Esophagus squamous epithelium (tissue), 5 donors: Measurements from ENCODE around the gene FAM120B. TPM values are rescaled to one million over a fixed set of nuclear protein-coding genes. Genes with fewer than 3 reads are reported as not detected.

ENCODE experiments used
- DNase-seq: peaks from one replicate; lab custom pipeline; 2025; lab: John Stamatoyannopoulos, UW
- H3K27ac ChIP-seq, 4 donors: fragments of 200-600 bp; sonication (generic); one replicate each; pipeline ENCODE4 v1.5.1; 2016 to 2019; ENCODE audit warnings: mild to moderate bottlenecking in 1 of 4
- H3K27me3 ChIP-seq, 4 donors: fragments of 200-600 bp; sonication (generic); 1 replicate in 3 of 4; 2 replicates in 1 of 4; pipeline versions ENCODE4 v1.5.1 to v1.6.0; 2017 to 2021; ENCODE audit warnings: antibody characterized with exemption in 1 of 4
- H3K36me3 ChIP-seq, 3 donors: fragments of 200-600 bp; sonication (generic); one replicate each; pipeline ENCODE4 v1.5.1; 2016 to 2019
- H3K4me1 ChIP-seq, 3 donors: fragments of 200-600 bp; sonication (generic); one replicate each; pipeline ENCODE4 v1.5.1; 2017 to 2019
- H3K4me3 ChIP-seq, 4 donors: fragments of 200-600 bp; sonication (generic); 1 replicate in 3 of 4; 2 replicates in 1 of 4; pipeline ENCODE4 v1.5.1; 2016 to 2019; ENCODE audit warnings: mild to moderate bottlenecking in 2 of 4, moderate library complexity in 1 of 4
- H3K9me3 ChIP-seq, 3 donors: fragments of 200-600 bp; sonication (generic); one replicate each; pipeline ENCODE4 v1.5.1; 2016 to 2019
- CTCF ChIP-seq, 6 experiments: fragments of 450-650 bp in 4 of 6; fragments of 200-600 bp in 2 of 6; sonication (generic) in 2 of 6; IDR thresholded peaks; one replicate each; pipeline ENCODE4 v1.5.1; 2016 to 2019; ENCODE audit warnings: antibody characterized with exemption in 6 of 6, mild to moderate bottlenecking in 4 of 6, moderate library complexity in 4 of 6
- POLR2A ChIP-seq, 4 donors: fragments of 450-650 bp; IDR thresholded peaks; one replicate each; pipeline ENCODE4 v1.6.1; 2017; ENCODE audit warnings: antibody characterized with exemption in 4 of 4, mild to moderate bottlenecking in 4 of 4, moderate library complexity in 3 of 4
- WGBS, 2 donors: methylation state at CpG; one replicate each; pipeline ENCODE4 v1.1.5; 2018; 5-methylcytosine and 5-hydroxymethylcytosine counted together
- intact Hi-C: fragments of 100-400 bp; cut with DNase I; formaldehyde crosslinking; loops from one replicate; pipeline ENCODE4 v1.15.0; 2022
- total RNA-seq, 4 donors: library from RNA; depleted of rRNA; stranded (reverse); fragments of >200 nt; gene quantifications; one replicate each; pipeline ENCODE4 v1.1.0, GENCODE V29; 2016
- donor health status: DM: yes; HTN: yes; CAD: no.

Gene FAM120B
- total RNA-seq, 4 donors from 2014 or later: 8.4 to 25.6 (median 12.9) TPM

GRCh38 chr6:170292111-170292406 lies 14.5 kb upstream of the FAM120B start:
- Histone ChIP-seq H3K4me1 (peaks cover 49 to 95% (median 61%) of the 10 kb centered on the region in 3 donors), H3K27ac (peak overlapping the region; percentile 76 to 93 (median 86)), H3K4me3 (peak overlapping the region in 3 of 4 donors; percentile 68 to 79 (median 75)), H3K36me3 (peaks cover 0 to 5% (median 0%) of the 10 kb centered on the region in 3 donors), H3K9me3 (no peaks in the 10 kb centered on the region), H3K27me3 (peaks cover 5 to 100% (median 12%) of the 10 kb centered on the region in 4 donors)
- no peak for TF ChIP-seq CTCF (IDR thresholded peaks at IDR 0.05)
- TF ChIP-seq POLR2A (IDR thresholded peaks at IDR 0.05): no peak
- intact Hi-C loops: no loop called here
- no peak for DNase-seq
- 2 to 6% methylated on average over 8 to 9 of the region's 11 CpGs for WGBS, 2 donors

GRCh38 chr6:170292407-170293158 lies 14.0 kb upstream of the FAM120B start:
- H3K27me3 ChIP-seq: peaks cover 5 to 100% (median 13%) of the 10 kb centered on the region in 4 donors
- peak overlapping the region; percentile 76 to 93 (median 86) for H3K27ac ChIP-seq
- H3K9me3 ChIP-seq: no peaks in the 10 kb centered on the region
- peaks cover 49 to 92% (median 56%) of the 10 kb centered on the region in 3 donors for H3K4me1 ChIP-seq
- WGBS, 2 donors: 16 to 24% methylated on average over 10 to 12 of the region's 13 CpGs
- TF ChIP-seq CTCF (IDR thresholded peaks at IDR 0.05) (peak; percentile 8 to 27 (median 24)), POLR2A (IDR thresholded peaks at IDR 0.05) (no peak)
- no peaks in the 10 kb centered on the region for H3K36me3 ChIP-seq
- no peak for DNase-seq
- intact Hi-C loops: no loop called here
- peak overlapping the region in 3 of 4 donors; percentile 68 to 79 (median 75) for H3K4me3 ChIP-seq

GRCh38 chr6:170293341-170294231 lies 13.0 kb upstream of the FAM120B start:
- no peaks in the 10 kb centered on the region for H3K9me3 ChIP-seq
- TF ChIP-seq POLR2A (IDR thresholded peaks at IDR 0.05) (no peak), CTCF (IDR thresholded peaks at IDR 0.05) (no peak)
- intact Hi-C loops: no loop called here
- peak overlapping the region in 1 of 4 donors; percentile 4 for H3K4me3 ChIP-seq
- peak overlapping the region in 2 of 4 donors; percentile 84 to 89 for H3K27ac ChIP-seq
- no peaks in the 10 kb centered on the region for H3K36me3 ChIP-seq
- DNase-seq: no peak
- peaks cover 5 to 100% (median 13%) of the 10 kb centered on the region in 4 donors for H3K27me3 ChIP-seq
- 62% methylated on average over 23 of the region's 23 CpGs for WGBS, 2 donors
- H3K4me1 ChIP-seq: peaks cover 41 to 82% (median 46%) of the 10 kb centered on the region in 3 donors

- Histone ChIP-seq H3K9me3 (no peaks in the 10 kb centered on the region), H3K36me3 (no peaks in the 10 kb centered on the region), H3K27me3 (peaks cover 5 to 100% (median 13%) of the 10 kb centered on the region in 4 donors), H3K4me1 (peaks cover 34 to 74% (median 40%) of the 10 kb centered on the region in 3 donors), H3K4me3 (no peak overlapping the region), H3K27ac (no peak overlapping the region)
- TF ChIP-seq CTCF (IDR thresholded peaks at IDR 0.05) (no peak), POLR2A (IDR thresholded peaks at IDR 0.05) (no peak)
- 67 to 86% methylated on average over 1 to 2 of the region's 2 CpGs for WGBS, 2 donors
- no peak for DNase-seq
- intact Hi-C loops: no loop called here
Measured at GRCh38 chr6:170294298-170294730, 12.2 kb upstream of the FAM120B start.
